RWPE2 (cell line): Measurements from ENCODE around the gene SPATA19.
A peak's percentile ranks its signal among the peaks of the same experiment; 100 is the strongest.

Experiments
- ATAC-seq: fragments of 200-7000 bp; cut with Tn5 transposase; 3 replicates; pipeline ENCODE4 v1.9.1; 2021; ENCODE audit warnings: low read depth
- DNase-seq: peaks from one replicate; pipeline ENCODE4 v3.0.0-alpha.2; 2020; ENCODE audit warnings: low spot score
- H3K27ac ChIP-seq: fragments of 450-650 bp; 2 replicates; pipeline ENCODE4 v1.5.1; 2017; ENCODE audit warnings: mild to moderate bottlenecking; ENCODE audit not compliant: poor library complexity, severe bottlenecking
- H3K27me3 ChIP-seq: fragments of 250-450 bp; sonication (Bioruptor Pico); 2 replicates; pipeline ENCODE4 v1.5.1; 2021; ENCODE audit warnings: mild to moderate bottlenecking, moderate library complexity; ENCODE audit not compliant: insufficient read depth, poor library complexity, severe bottlenecking
- H3K36me3 ChIP-seq: fragments of 250-450 bp; sonication (Bioruptor Pico); 2 replicates; pipeline ENCODE4 v1.5.1; 2020; ENCODE audit warnings: low read depth, mild to moderate bottlenecking, moderate library complexity
- H3K4me1 ChIP-seq: fragments of 250-450 bp; sonication (Bioruptor Pico); 2 replicates; pipeline ENCODE4 v1.5.1; 2021; ENCODE audit warnings: mild to moderate bottlenecking, moderate library complexity; ENCODE audit not compliant: insufficient read depth, poor library complexity, severe bottlenecking
- H3K4me3 ChIP-seq: fragments of 250-450 bp; sonication (Bioruptor Pico); 2 replicates; pipeline ENCODE4 v1.5.1; 2021; ENCODE audit warnings: mild to moderate bottlenecking, moderate library complexity; ENCODE audit not compliant: severe bottlenecking
- H3K9me3 ChIP-seq: fragments of 250-450 bp; sonication (Bioruptor Pico); 2 replicates; pipeline ENCODE4 v1.5.1; 2021; ENCODE audit warnings: mild to moderate bottlenecking, moderate library complexity; ENCODE audit not compliant: severe bottlenecking
- TF ChIP-seq, protein P1 (sequence below): fragments of 450-650 bp; IDR thresholded peaks from one replicate; pipeline ENCODE4 v1.5.1; 2017; ENCODE audit warnings: mild to moderate bottlenecking, moderate library complexity; ENCODE audit not compliant: poor library complexity, severe bottlenecking

SPATA19 gene

DNA sequence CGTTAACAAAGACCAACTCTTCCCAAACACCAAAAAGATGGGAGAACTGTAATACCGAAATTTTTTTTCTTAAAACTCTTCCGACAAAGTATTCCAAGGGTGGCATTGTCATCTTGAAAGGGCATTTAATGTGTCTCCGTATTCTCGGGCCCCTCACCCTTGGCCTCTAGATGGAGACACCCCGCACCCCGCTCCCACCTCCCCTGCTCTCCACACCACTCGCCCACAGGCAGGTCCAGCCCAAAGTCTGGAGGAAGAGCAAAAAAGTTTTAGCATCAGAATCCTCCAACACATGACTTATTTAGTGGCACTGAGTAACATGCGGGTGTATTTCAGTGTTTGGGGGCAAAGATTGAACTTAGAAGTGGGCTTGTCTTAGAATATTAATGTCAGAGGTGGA, 20.7 kb downstream of the SPATA19 start:
- no peak overlapping the region for H3K27ac ChIP-seq
- DNase-seq: no peak
- TF ChIP-seq, protein P1, sequence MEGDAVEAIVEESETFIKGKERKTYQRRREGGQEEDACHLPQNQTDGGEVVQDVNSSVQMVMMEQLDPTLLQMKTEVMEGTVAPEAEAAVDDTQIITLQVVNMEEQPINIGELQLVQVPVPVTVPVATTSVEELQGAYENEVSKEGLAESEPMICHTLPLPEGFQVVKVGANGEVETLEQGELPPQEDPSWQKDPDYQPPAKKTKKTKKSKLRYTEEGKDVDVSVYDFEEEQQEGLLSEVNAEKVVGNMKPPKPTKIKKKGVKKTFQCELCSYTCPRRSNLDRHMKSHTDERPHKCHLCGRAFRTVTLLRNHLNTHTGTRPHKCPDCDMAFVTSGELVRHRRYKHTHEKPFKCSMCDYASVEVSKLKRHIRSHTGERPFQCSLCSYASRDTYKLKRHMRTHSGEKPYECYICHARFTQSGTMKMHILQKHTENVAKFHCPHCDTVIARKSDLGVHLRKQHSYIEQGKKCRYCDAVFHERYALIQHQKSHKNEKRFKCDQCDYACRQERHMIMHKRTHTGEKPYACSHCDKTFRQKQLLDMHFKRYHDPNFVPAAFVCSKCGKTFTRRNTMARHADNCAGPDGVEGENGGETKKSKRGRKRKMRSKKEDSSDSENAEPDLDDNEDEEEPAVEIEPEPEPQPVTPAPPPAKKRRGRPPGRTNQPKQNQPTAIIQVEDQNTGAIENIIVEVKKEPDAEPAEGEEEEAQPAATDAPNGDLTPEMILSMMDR: no peak
- no peaks in the 10 kb centered on the region for H3K27me3 ChIP-seq
- no peaks in the 10 kb centered on the region for H3K9me3 ChIP-seq
- no peak for ATAC-seq
- no peaks in the 10 kb centered on the region for H3K4me1 ChIP-seq
- H3K36me3 ChIP-seq: no peaks in the 10 kb centered on the region
- H3K4me3 ChIP-seq: no peak overlapping the region

DNA sequence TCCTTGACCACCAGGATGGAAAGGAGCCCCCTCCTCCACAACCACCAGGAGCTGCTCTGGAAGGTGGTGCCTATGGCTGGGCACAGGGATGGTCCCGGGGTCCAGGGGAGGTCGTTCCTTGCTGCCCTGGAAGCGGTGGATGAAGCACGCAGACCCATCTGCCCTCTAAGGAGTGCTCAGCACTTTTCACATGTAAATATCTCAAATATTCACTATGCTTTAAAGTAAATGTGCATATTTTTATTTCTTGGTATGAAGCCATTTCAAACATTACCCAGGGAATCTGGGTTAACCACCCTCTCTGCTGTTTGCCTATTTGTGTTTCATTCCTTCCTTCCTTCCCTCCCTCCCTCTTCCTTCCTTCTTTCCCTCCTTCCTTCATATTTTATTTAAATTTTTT, 21.7 kb downstream of the SPATA19 start:
- TF ChIP-seq, protein P1: no peak
- Histone ChIP-seq H3K4me1 (no peaks in the 10 kb centered on the region), H3K4me3 (no peak overlapping the region)

GRCh38 chr11:133823211-133823610, 22.1 kb downstream of the SPATA19 start:
- no peak for ATAC-seq
- H3K9me3 ChIP-seq: no peaks in the 10 kb centered on the region
- no peak overlapping the region for H3K27ac ChIP-seq
- H3K4me3 ChIP-seq: no peak overlapping the region
- H3K4me1 ChIP-seq: no peaks in the 10 kb centered on the region
- H3K27me3 ChIP-seq: no peaks in the 10 kb centered on the region
- TF ChIP-seq, protein P1: no peak
- no peaks in the 10 kb centered on the region for H3K36me3 ChIP-seq
- DNase-seq: no peak

More for the DNA sequence above, 21.7 kb downstream of the SPATA19 start:
- ATAC-seq (no peak), DNase-seq (no peak)
- Histone ChIP-seq H3K36me3 (no peaks in the 10 kb centered on the region), H3K9me3 (no peaks in the 10 kb centered on the region), H3K27me3 (no peaks in the 10 kb centered on the region), H3K27ac (no peak overlapping the region)

DNA sequence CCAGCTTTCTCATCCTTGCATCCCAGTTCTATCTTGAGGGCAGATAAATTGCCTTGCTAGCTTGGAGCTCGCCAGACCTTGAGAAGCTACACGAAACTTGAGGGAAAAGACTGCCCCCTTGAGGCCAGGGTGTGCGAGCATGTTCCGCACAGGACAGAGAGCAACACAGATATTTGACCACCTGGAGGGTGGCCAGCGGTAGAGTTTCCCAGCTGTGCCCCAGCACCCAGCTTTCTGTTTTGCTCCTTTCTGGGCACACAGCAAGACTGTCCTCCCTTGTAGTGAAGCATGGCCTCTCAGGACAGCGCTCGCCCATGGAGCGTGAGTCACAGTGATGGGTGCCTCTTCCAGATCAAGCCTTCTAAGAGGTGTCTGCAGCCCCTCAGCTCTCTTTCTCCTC, 23.5 kb downstream of the SPATA19 start:
- ATAC-seq: peak; percentile 51; the same call in 2 of the 3 replicates
- no peaks in the 10 kb centered on the region for H3K4me1 ChIP-seq
- DNase-seq: no peak

DNA sequence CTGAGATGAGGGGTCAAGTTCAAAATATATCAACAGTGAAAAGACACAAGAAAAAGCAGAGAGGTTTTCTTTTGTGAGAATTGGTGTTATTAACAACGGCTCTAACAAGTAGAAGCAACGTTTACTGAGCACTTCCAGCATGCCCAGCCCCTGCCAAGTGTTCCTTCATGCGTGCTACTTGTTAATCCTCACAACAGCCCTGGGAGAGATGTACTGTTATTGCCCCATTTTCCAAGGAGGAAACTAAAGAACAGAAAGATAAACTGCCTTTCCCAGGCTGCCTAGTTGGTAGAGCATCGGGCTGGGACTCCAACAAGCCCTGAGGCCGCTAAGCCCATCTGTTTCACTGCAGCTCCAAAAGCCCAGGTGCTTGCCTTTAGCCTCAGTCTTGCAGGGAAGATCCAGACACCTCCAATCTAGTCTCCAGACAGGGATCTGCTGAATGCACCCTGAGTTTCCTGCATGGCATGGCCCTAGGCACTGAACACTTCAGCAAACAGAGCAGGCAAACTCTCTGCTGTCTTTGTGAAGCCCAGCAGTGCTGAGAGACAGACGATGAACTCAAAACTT, 25.5 kb downstream of the SPATA19 start:
- Histone ChIP-seq H3K36me3 (no peaks in the 10 kb centered on the region), H3K9me3 (no peaks in the 10 kb centered on the region), H3K4me3 (no peak overlapping the region), H3K4me1 (no peaks in the 10 kb centered on the region), H3K27ac (no peak overlapping the region), H3K27me3 (no peaks in the 10 kb centered on the region)
- ATAC-seq (no peak), DNase-seq (no peak)
- TF ChIP-seq, protein P1: no peak

More for the DNA sequence above, 23.5 kb downstream of the SPATA19 start:
- Histone ChIP-seq H3K9me3 (no peaks in the 10 kb centered on the region), H3K36me3 (no peaks in the 10 kb centered on the region), H3K27ac (no peak overlapping the region), H3K4me3 (no peak overlapping the region), H3K27me3 (no peaks in the 10 kb centered on the region)
- TF ChIP-seq, protein P1: peak; percentile 51
